Ureter (tissue), 1 donor: ENCODE data around the gene RAB6B. TPM values are rescaled to one million over a fixed set of nuclear protein-coding genes. Genes with fewer than 3 reads are reported as not detected.

Source experiments
- DNase-seq: peaks from one replicate; pipeline ENCODE4 v3.0.0-alpha.2; 2020; ENCODE audit warnings: low spot score
- total RNA-seq: library from RNA; stranded (reverse); gene quantifications from one replicate; pipeline ENCODE4 v1.2.4, GENCODE V29; 2023
- donor health status: DM: yes; HTN: yes; CAD: no.

Gene RAB6B
- total RNA-seq, 1 donor from 2014 or later: 8.2 TPM

- DNase-seq: no peak
Measured at GRCh38 chr3:133894353-133895207, 1.1 kb downstream of the RAB6B start.

- DNase-seq: no peak
Measured at GRCh38 chr3:133893683-133894352, 1.9 kb downstream of the RAB6B start.

GRCh38 chr3:133892541-133893231, 3.0 kb downstream of the RAB6B start:
- no peak for DNase-seq

GRCh38 chr3:133891662-133892378, 3.9 kb downstream of the RAB6B start:
- DNase-seq: no peak

GRCh38 chr3:133890972-133891644, 4.6 kb downstream of the RAB6B start:
- DNase-seq: no peak

- no peak for DNase-seq
Measured at GRCh38 chr3:133890037-133890436, 5.6 kb downstream of the RAB6B start.

- DNase-seq: no peak
Measured at GRCh38 chr3:133888726-133889340, 6.8 kb downstream of the RAB6B start.

GRCh38 chr3:133887803-133888703, 7.6 kb downstream of the RAB6B start:
- no peak for DNase-seq

GRCh38 chr3:133887074-133887802, 8.4 kb downstream of the RAB6B start:
- DNase-seq: no peak

GRCh38 chr3:133886031-133886722, 9.5 kb downstream of the RAB6B start:
- DNase-seq: no peak

GRCh38 chr3:133884887-133885711, 10.6 kb downstream of the RAB6B start:
- DNase-seq: no peak

- no peak for DNase-seq
Measured at GRCh38 chr3:133884054-133884886, 11.4 kb downstream of the RAB6B start.

- DNase-seq: no peak
Measured at GRCh38 chr3:133883641-133884040, 12.0 kb downstream of the RAB6B start.

- DNase-seq: no peak
Measured at GRCh38 chr3:133882986-133883586, 12.6 kb downstream of the RAB6B start.

GRCh38 chr3:133881939-133882825, 13.5 kb downstream of the RAB6B start:
- DNase-seq: no peak
